H1 (cell line): ENCODE data around the gene LCLAT1. TPM values are rescaled to one million over a fixed set of nuclear protein-coding genes. Genes with fewer than 3 reads are reported as not detected.

Source experiments
- CTCF ChIA-PET: fragments of 300-600 bp; sonication (Branson Sonifier 250); formaldehyde crosslinking; loops from one replicate; lab custom pipeline; 2021; ENCODE audit not compliant: partially characterized antibody; lab: Charles Lee
- POLR2A ChIA-PET: fragments of 300-600 bp; sonication (Branson Sonifier 250); formaldehyde crosslinking; loops from one replicate; lab custom pipeline; 2021; ENCODE audit warnings: inconsistent platforms; ENCODE audit not compliant: partially characterized antibody; lab: Charles Lee
- DNase-seq, 2 experiments: peaks; one replicate each; pipeline versions ENCODE4 v3.0.0 to v3.0.0-alpha.2; 2010 to 2022; ENCODE audit warnings: low spot score in 2 of 2, low read depth in 1 of 2, mixed read lengths in 1 of 2
- FAIRE-seq: peaks from 2 replicates; lab custom pipeline; 2011; peaks lifted over from hg19 to GRCh38; lab: Jason Lieb, UNC
- H2AFZ ChIP-seq: 2 replicates; pipeline ENCODE4 v1.8.1; 2012; ENCODE audit warnings: low read length, inconsistent platforms
- H2AK5ac ChIP-seq: 2 replicates; pipeline ENCODE4 v1.6.1; 2013; ENCODE audit warnings: low read depth, low read length
- H2BK120ac ChIP-seq: replicated peaks from 2 replicates; pipeline ENCODE3; 2013; ENCODE audit warnings: low read depth, low read length, inconsistent platforms
- H2BK12ac ChIP-seq: 2 replicates; pipeline ENCODE4 v1.6.1; 2013; ENCODE audit warnings: low read depth, low read length
- H2BK15ac ChIP-seq: 2 replicates; pipeline ENCODE4 v1.6.1; 2013; ENCODE audit warnings: low read length
- H2BK20ac ChIP-seq: 2 replicates; pipeline ENCODE4 v1.6.1; 2013; ENCODE audit warnings: low read length
- H2BK5ac ChIP-seq: 2 replicates; pipeline ENCODE4 v1.6.1; 2013; ENCODE audit warnings: low read depth, low read length
- H3K14ac ChIP-seq: 2 replicates; pipeline ENCODE4 v1.6.1; 2013; ENCODE audit warnings: inconsistent platforms; ENCODE audit not compliant: insufficient read length
- H3K18ac ChIP-seq: 2 replicates; pipeline ENCODE4 v1.6.1; 2013; ENCODE audit warnings: low read length; ENCODE audit errors: extremely low read depth
- H3K23ac ChIP-seq: 2 replicates; pipeline ENCODE4 v1.6.1; 2013; ENCODE audit warnings: inconsistent platforms; ENCODE audit not compliant: insufficient read length
- H3K23me2 ChIP-seq: 2 replicates; pipeline ENCODE4 v1.6.1; 2013; ENCODE audit warnings: low read depth, low read length
- H3K27ac ChIP-seq: 2 replicates; pipeline ENCODE4 v1.6.1; 2011; ENCODE audit warnings: low read depth, low read length, inconsistent platforms
- H3K27me3 ChIP-seq, 4 experiments: replicated peaks in 1 of 4; 1 replicate in 1 of 4; 2 replicates in 3 of 4; pipeline versions ENCODE4 v1.6.1 to v1.8.1; 2011 to 2013; ENCODE audit warnings: low read length in 3 of 4, mild to moderate bottlenecking in 3 of 4, inconsistent platforms in 2 of 4, mixed read lengths in 2 of 4, moderate library complexity in 1 of 4; ENCODE audit not compliant: control insufficient read depth in 3 of 4, insufficient read depth in 3 of 4; ENCODE audit errors: extremely low read depth in 1 of 4
- H3K36me3 ChIP-seq, 4 experiments: 2 replicates each; pipeline versions ENCODE4 v1.6.1 to v1.8.1; 2011 to 2013; ENCODE audit warnings: mild to moderate bottlenecking in 4 of 4, low read length in 3 of 4, moderate library complexity in 2 of 4, control low read depth in 1 of 4, inconsistent platforms in 1 of 4; ENCODE audit not compliant: insufficient read depth in 4 of 4, control insufficient read depth in 2 of 4
- H3K4ac ChIP-seq: replicated peaks from 2 replicates; pipeline ENCODE3; 2013; ENCODE audit warnings: low read length, low read depth, mixed read lengths, inconsistent platforms; ENCODE audit not compliant: insufficient read length
- H3K4me1 ChIP-seq, 4 experiments: replicated peaks in 1 of 4; 1 replicate in 1 of 4; 2 replicates in 3 of 4; pipeline versions ENCODE4 v1.6.1 to v1.8.1; 2011 to 2013; ENCODE audit warnings: low read length in 3 of 4, inconsistent platforms in 2 of 4, mixed read lengths in 1 of 4; ENCODE audit not compliant: insufficient read depth in 4 of 4, control insufficient read depth in 3 of 4
- H3K4me2 ChIP-seq, 2 experiments: 2 replicates each; pipeline versions ENCODE4 v1.6.1 to v1.8.1; 2011 to 2013; ENCODE audit warnings: low read depth in 2 of 2, low read length in 2 of 2, control low read depth in 1 of 2, inconsistent platforms in 1 of 2, mild to moderate bottlenecking in 1 of 2; ENCODE audit not compliant: insufficient read depth in 1 of 2
- H3K4me3 ChIP-seq, 4 experiments: fragments of 200-600, 300-600 bp in 1 of 4; sonication (generic), shearing (Covaris generic), sonication (Bioruptor Twin) in 1 of 4; 2 replicates each; pipeline versions ENCODE4 v1.5.1 to v1.8.1; 2011 to 2016; ENCODE audit warnings: low read length in 4 of 4, low read depth in 3 of 4, control low read depth in 2 of 4, inconsistent platforms in 2 of 4, mild to moderate bottlenecking in 2 of 4, mixed read lengths in 1 of 4, moderate library complexity in 1 of 4; ENCODE audit not compliant: insufficient read depth in 2 of 4; ENCODE audit errors: extremely low read depth in 1 of 4
- H3K56ac ChIP-seq: replicated peaks from 2 replicates; pipeline ENCODE3; 2013; ENCODE audit warnings: low read depth, mild to moderate bottlenecking, mixed read lengths, low read length, inconsistent platforms; ENCODE audit not compliant: insufficient read length
- H3K79me1 ChIP-seq: 2 replicates; pipeline ENCODE4 v1.6.1; 2013; ENCODE audit warnings: low read depth, low read length, control low read depth
- H3K79me2 ChIP-seq, 2 experiments: 2 replicates each; pipeline versions ENCODE4 v1.6.1 to v1.8.1; 2012 to 2013; ENCODE audit warnings: low read length in 2 of 2, mild to moderate bottlenecking in 2 of 2, inconsistent platforms in 1 of 2; ENCODE audit not compliant: insufficient read depth in 2 of 2, control insufficient read depth in 1 of 2
- H3K9ac ChIP-seq, 4 experiments: replicated peaks in 1 of 4; 1 replicate in 1 of 4; 2 replicates in 3 of 4; pipeline versions ENCODE4 v1.6.1 to v1.8.1; 2011 to 2013; ENCODE audit warnings: low read depth in 3 of 4, low read length in 3 of 4, control low read depth in 2 of 4, mild to moderate bottlenecking in 2 of 4, moderate library complexity in 2 of 4, inconsistent platforms in 1 of 4; ENCODE audit errors: extremely low read depth in 1 of 4
- H3K9me3 ChIP-seq, 2 experiments: 2 replicates each; pipeline versions ENCODE4 v1.6.1 to v1.8.1; 2012 to 2013; ENCODE audit warnings: mild to moderate bottlenecking in 2 of 2, moderate library complexity in 2 of 2, control low read depth in 1 of 2, inconsistent platforms in 1 of 2, low read depth in 1 of 2, low read length in 1 of 2, mixed read lengths in 1 of 2; ENCODE audit not compliant: insufficient read depth in 2 of 2
- H4K20me1 ChIP-seq, 2 experiments: replicated peaks in 1 of 2; 2 replicates each; pipeline versions ENCODE3 to v1.8.1; 2011 to 2013; ENCODE audit warnings: inconsistent platforms in 2 of 2, low read length in 2 of 2, mild to moderate bottlenecking in 1 of 2; ENCODE audit not compliant: insufficient read depth in 2 of 2, control insufficient read depth in 1 of 2
- H4K5ac ChIP-seq: 2 replicates; pipeline ENCODE4 v1.6.1; 2013; ENCODE audit warnings: low read length, low read depth, mixed read lengths, inconsistent platforms; ENCODE audit not compliant: insufficient read length
- H4K8ac ChIP-seq: 2 replicates; pipeline ENCODE4 v1.8.0; 2013; ENCODE audit warnings: mild to moderate bottlenecking, moderate library complexity, low read length, inconsistent platforms; ENCODE audit not compliant: insufficient read depth; ENCODE audit errors: extremely low read depth
- H4K91ac ChIP-seq: replicated peaks from 2 replicates; pipeline ENCODE3; 2013; ENCODE audit warnings: low read length, mixed read lengths, inconsistent platforms; ENCODE audit not compliant: insufficient read length
- CREB1 ChIP-seq: IDR thresholded peaks from 2 replicates; pipeline ENCODE4 v1.6.1; 2012; ENCODE audit warnings: inconsistent platforms
- E2F6 ChIP-seq: IDR thresholded peaks from 2 replicates; pipeline ENCODE4 v1.6.1; 2012; ENCODE audit warnings: inconsistent platforms
- MAFK ChIP-seq: IDR thresholded peaks from 2 replicates; pipeline ENCODE4 v1.6.1; 2012; ENCODE audit warnings: low read depth, mild to moderate bottlenecking, improper control_type of control experiment, low read length
- NANOG ChIP-seq: IDR thresholded peaks from 2 replicates; pipeline ENCODE4 v1.6.1; 2011; ENCODE audit warnings: low read length, low read depth, mild to moderate bottlenecking, inconsistent platforms; ENCODE audit not compliant: insufficient read depth, poor library complexity, severe bottlenecking
- SAP30 ChIP-seq: fragments of 300-600 bp; sonication (generic); IDR thresholded peaks from 2 replicates; pipeline ENCODE4 v1.7.1; 2012; ENCODE audit warnings: low read length, moderate library complexity, mild to moderate bottlenecking, inconsistent platforms; ENCODE audit not compliant: insufficient read depth, insufficient replicate concordance
- SUZ12 ChIP-seq: fragments of 200-600 bp; sonication (generic); IDR thresholded peaks from 2 replicates; pipeline ENCODE4 v1.6.1; 2012; ENCODE audit warnings: mild to moderate bottlenecking, inconsistent platforms, low read length, moderate library complexity, mixed read lengths
- YY1 ChIP-seq: IDR thresholded peaks from 2 replicates; pipeline ENCODE4 v1.6.1; 2011; ENCODE audit warnings: low read depth, mild to moderate bottlenecking, low read length
- polyA plus RNA-seq, 7 experiments: library from polyadenylated mRNA; depleted of rRNA in 3 of 7; stranded (reverse) in 5 of 7; unstranded in 2 of 7; fragments of >200 nt in 5 of 7; fragments of 200-250 nt in 2 of 7; gene quantifications; 1 replicate in 5 of 7; 2 replicates in 1 of 7; 4 replicates in 1 of 7; pipeline versions ENCODE4 v1.2.1 to v1.2.3, GENCODE V29; 2011 to 2013; ENCODE audit warnings: missing spikeins in 2 of 7, mixed read lengths in 2 of 7
- total RNA-seq: library from RNA; stranded (reverse); fragmentation: NEBNext Ultra II Directional; extraction: Animal tissue kit (Norgen Biotek cat#: 25700); gene quantifications from 2 replicates; pipeline ENCODE4 v1.2.1, GENCODE V29; 2021

LCLAT1 gene
- total and polyA plus RNA-seq, 2 of the 8 experiments (the other 6 are each of a cell fraction or from before 2014, with no cell fraction given) = 7.6 to 22.0 TPM

DNA sequence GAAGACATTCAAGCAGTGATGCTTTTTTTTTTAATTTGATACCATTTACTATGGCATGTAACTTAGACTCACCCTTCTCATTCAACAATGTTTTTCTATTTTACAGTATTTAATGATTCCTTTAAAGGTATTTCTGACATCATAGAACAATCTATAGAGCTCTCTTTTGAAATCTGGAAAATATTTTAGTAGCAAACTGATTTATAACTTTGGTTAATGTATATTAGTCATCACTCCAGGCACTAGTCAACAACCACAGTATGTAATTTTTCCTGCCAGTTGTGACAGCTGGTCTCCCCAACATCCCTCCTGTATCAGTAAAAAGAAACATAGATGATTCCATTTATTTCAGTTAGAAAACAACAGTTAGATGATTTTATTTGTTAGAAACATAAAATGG, 122.9 kb downstream of the LCLAT1 start:
- no peak overlapping the region for H3K18ac ChIP-seq
- H3K23me2 ChIP-seq = no peaks in the 10 kb centered on the region
- TF ChIP-seq NANOG = no peak
- no peak for TF ChIP-seq CREB1
- no peak for TF ChIP-seq E2F6
- TF ChIP-seq MAFK = no peak
- TF ChIP-seq YY1 = no peak
- no peak for TF ChIP-seq SUZ12
- TF ChIP-seq SAP30 = no peak
- CTCF ChIA-PET = interaction anchor here (0.7 to 1.4 kb wide), 3 partner anchors 10 to 136 kb away, joined by 3 to 5 read pairs (median 3); no protein-coding TSS in a partner anchor
- FAIRE-seq (no peak), DNase-seq (no peak)
- H3K14ac ChIP-seq = no peak overlapping the region
- no peak overlapping the region for H2BK5ac ChIP-seq
- H3K9me3 ChIP-seq = no peaks in the 10 kb centered on the region
- H3K4me2 ChIP-seq = no peak overlapping the region
- no peak overlapping the region for H2BK12ac ChIP-seq
- no peak overlapping the region for H3K4me3 ChIP-seq
- no peak overlapping the region for H2BK120ac ChIP-seq
- no peaks in the 10 kb centered on the region for H3K79me2 ChIP-seq
- H3K36me3 ChIP-seq = peaks cover 0 to 4% (median 2%) of the 10 kb centered on the region in 4 experiments; a peak in 1 of 8 replicates
- no peak overlapping the region for H3K9ac ChIP-seq
- H3K4me1 ChIP-seq = peaks cover 0 to 6% (median 1%) of the 10 kb centered on the region in 4 experiments; a peak in 2 of 7 replicates
- no peak overlapping the region for H4K5ac ChIP-seq
- no peaks in the 10 kb centered on the region for H3K27me3 ChIP-seq
- POLR2A ChIA-PET = no interaction called here
- H4K20me1 ChIP-seq = peaks cover 0 to 2% of the 10 kb centered on the region in 2 experiments
- no peak overlapping the region for H2AFZ ChIP-seq
- H3K56ac ChIP-seq = no peak overlapping the region
- H4K91ac ChIP-seq = no peak overlapping the region
- no peak overlapping the region for H4K8ac ChIP-seq
- no peak overlapping the region for H2AK5ac ChIP-seq
- no peak overlapping the region for H2BK20ac ChIP-seq
- H3K4ac ChIP-seq = no peak overlapping the region
- peaks cover 2% of the 10 kb centered on the region; the same call in 1 of the 2 replicates for H3K79me1 ChIP-seq
- H3K23ac ChIP-seq = no peak overlapping the region
- no peak overlapping the region for H2BK15ac ChIP-seq
- H3K27ac ChIP-seq = no peak overlapping the region
